NCI-H187 treated with DMSO at 0.1 percent for 48 hours (cell line): ENCODE data around the gene ANO7.

Source experiments
- DNase-seq: peaks from one replicate; lab custom pipeline; 2025; lab: John Stamatoyannopoulos, UW

ANO7 gene

DNA sequence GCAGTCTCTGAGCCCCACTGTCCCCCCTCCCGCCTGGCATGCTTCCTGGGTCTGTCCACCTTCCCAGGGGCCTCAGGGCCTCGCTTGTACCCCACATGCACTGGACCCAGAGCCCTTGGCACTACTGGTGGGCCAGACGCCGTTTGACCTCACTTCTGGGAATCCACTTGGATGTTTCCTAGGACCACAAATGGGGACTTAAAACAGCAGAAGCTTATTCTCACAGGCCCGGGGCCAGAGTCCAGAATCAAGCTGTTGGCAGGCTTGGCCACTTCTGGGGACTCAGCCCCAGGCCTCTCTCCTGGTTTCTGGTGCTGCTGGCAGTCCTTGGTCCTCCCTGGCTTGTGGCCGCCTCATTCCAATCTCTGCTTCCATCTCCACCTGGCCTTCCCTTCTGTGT lies 19.6 kb downstream of the ANO7 start:
- no peak for DNase-seq

DNA sequence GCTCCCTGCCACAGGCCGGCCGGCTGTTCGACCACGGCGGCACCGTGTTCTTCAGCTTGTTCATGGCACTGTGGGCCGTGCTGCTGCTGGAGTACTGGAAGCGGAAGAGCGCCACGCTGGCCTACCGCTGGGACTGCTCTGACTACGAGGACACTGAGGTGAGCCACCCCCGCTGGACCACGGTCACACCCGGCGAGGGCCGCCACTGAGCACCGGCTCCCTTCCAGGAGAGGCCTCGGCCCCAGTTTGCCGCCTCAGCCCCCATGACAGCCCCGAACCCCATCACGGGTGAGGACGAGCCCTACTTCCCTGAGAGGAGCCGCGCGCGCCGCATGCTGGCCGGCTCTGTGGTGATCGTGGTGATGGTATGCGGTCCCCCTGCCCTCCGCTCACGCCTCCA lies 20.8 kb downstream of the ANO7 start:
- DNase-seq, result no peak

DNA sequence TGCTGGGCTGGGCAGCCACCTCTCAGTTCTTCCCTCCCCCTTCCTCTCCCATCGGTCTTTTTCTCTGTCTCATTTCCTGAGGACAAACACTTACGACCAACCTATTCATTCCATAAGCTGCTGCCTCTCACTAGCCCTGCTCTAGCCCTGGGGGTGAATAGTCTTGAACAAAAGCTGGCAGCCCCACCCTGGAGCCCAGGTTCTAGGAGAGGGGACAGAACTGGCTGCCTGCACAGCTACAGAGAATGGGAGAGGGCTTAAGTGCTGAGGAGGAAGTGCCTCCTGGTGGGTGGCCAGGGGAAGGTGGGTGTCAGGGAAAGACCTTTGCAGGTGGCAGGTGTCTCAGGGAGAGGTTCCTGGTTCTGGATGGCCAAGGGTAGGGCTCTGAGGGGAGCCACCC lies 22.8 kb downstream of the ANO7 start:
- no peak for DNase-seq

DNA sequence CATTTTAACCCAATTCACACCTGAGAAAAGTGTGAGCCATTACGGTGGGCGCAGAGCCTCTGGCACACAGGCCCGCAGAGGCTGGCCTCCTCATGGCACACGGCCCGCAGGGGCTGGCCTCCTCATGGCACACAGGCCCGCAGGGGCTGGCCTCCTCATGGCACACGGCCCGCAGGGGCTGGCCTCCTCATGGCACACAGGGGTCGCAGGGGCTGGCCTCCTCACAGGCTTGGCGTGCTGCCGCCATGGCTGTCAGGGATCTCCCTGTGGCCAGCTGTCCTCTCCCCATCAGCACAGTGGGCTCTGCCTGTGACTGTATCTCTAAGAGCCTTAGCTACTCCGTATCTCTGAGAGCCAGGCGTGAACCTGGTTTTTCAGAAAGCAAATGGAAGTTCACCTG lies 24.6 kb downstream of the ANO7 start:
- DNase-seq, result no peak

DNA sequence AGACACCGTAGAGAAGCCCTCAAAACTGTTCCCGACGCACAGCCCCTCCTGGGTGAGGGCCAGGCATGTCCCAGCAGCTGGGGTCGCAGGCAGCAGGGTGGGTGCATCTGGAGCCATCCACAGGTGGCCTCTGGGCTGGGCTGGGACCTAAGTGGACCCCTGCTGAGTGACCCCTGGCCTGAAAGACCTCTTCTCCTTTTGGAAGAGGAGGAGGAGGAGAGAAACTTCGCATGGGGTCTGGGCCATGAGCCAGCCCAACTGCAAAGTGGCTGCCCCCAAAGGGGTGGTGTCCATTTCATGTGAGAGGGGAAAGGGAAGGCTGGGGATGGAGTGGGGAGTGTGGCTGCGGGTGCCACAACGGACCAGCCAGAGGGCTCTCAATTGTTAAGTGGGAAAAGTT lies 25.1 kb downstream of the ANO7 start:
- no peak for DNase-seq

DNA sequence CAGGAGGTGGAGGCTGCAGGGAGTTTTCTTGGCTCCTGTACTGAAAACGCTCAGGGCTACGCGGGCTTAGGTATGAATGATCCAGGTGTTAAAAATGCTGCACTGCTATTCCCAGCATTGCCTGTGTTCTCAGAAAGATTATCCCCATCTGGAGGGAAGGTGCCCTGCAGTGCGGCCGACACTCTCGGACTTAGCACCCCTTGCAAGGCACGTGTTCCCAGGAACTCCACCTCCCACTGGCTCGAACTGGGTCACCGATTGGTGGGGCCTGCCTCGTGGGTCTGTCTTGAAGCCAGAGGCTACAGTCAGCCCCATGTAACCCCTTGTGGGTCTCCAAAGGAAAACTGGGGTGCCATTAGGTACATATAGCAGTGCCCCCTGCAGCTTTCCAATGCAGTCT lies 25.7 kb downstream of the ANO7 start:
- no peak for DNase-seq

DNA sequence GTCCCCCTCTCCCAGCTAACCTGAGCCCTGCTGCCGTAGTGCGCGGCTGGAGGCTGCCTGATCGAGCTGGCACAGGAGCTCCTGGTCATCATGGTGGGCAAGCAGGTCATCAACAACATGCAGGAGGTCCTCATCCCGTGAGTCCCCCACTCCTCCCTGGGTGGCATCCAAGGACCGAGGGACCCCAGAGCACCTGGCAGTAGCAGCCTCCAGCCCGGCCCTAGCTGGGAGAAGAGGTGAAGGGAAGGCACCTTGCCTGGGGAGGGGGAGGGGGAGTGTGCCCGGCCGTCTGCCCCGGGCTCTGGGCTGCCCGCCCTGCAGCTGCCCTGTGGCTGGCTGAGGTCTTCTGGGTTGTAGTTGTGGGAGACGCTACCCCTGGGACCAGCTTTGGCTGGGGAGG lies 26.3 kb downstream of the ANO7 start:
- no peak for DNase-seq

DNA sequence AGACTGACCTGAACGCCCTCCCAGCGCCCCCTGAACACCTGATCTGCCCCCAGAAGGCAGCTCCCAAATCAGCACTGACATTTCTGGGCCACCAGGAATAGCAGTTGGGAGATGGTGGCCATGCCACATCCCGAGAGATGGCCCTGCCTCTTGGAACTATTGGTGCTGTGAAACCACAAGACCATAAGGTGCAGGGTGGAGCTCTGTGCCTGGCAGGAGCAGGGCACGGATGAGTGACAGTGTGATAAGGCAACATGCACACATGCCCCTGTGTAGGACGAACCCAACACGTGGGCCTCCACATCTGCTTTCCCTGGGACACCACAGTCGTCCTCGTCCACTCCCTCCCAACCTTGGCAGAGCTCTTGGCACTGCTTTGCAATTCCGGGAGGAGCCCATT lies 26.9 kb downstream of the ANO7 start:
- no peak for DNase-seq

DNA sequence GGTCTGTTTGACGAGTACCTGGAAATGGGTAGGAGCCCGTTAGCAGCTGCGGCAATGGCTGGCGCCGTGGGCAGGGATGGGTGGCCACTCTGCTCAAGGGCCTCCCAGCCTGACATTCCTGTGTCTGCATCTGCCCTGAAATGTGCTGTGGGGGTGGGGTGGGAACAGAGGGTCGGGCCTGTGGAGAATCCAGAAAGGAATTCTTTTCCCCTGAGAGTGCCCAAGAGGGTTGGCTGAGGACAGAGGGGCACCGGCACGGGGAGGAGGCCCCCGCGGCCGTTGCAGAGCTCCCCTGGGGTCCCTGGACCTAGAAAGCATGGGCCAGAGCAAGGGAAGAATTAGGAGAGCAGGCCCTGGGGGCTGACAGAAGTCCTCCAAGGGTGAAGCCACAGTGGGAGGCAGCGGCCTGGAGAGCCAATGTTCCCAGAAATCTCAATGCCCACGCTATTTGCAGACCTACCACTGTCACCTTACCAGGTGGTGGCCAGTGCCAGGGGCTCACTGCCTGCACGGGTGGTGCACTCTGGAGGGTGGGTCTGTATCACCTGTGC lies 27.8 kb downstream of the ANO7 start:
- DNase-seq, result no peak

DNA sequence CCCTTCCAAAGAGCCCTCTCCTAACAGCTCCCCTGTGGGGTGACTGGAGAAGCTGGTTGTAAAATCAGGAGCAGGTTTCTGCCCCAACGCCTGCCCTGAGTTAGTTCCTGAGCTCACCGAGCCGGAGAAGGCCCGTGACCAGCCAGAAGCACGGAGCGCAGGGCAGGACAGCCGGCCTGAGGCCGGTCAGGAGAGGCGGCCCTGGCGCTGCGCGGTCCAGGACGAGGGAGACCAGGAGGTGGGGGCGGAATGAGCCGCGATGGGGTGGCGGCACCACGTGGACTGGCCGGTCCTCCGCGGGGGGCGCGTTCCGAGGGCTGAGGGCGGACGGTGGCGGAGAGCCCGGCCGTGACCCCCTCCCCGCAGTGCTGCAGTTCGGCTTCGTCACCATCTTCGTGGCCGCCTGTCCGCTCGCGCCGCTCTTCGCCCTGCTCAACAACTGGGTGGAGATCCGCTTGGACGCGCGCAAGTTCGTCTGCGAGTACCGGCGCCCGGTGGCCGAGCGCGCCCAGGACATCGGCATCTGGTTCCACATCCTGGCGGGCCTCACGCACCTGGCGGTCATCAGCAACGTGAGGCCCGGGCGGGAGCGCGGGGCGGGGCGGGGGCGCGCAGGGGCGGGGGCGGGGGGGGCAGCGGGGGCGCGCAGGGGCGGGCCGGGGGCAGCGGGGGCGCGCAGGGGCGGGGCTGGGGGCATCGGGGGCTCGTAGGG lies 29.0 kb downstream of the ANO7 start:
- DNase-seq, result no peak

DNA sequence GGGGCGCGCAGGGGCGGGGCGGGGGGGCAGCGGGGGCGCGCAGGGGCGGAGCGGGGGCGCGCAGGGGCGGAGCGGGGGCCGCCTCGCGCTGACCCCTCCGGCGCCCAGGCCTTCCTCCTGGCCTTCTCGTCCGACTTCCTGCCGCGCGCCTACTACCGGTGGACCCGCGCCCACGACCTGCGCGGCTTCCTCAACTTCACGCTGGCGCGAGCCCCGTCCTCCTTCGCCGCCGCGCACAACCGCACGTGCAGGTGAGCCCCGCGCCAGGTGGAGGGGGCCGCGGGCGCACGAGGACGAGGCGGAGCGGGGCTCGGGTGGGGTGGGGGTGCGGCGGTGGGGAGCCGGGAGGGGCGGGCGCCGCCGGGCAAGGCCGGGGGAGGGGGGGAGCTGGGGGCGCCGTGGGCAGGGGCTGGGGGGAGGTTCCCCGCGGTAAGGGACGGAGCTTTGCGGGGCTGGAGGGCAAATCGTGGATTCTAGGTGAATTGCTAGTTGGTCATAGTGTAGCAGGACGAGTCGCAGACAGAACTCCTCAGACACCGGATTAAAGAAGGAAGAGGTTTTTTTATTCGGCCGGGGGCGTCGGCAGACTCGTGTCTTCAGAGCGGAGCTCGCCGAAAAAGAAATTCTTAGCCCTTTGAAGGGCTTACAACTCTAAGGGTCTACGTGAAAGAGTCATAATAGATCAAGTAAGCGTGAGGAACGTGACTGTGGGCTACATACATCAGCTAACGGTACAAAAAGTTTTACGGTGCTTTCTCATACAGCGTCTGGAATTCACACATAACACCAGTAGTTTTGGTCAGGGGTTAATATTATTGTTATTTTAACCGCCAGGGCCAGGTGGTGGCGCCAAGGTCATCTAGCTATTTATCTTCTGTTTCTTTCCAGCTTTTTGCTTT lies 29.9 kb downstream of the ANO7 start:
- no peak for DNase-seq

DNA sequence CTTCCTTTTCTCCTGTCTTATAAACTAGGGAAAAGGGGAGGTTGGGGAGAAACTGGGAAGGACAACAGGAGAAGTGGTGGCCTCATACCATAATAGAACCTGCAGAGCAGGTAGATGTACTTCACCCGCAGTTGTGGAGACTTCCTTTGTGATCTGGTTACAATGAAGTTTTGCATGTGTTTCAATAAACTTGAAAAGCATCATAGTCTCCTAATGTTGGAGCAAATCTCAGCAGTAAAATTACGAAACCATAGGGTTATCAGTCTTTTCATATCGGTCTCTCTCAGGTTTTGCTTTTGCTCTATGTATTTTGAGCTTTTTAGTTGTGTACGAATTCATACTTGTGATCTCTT lies 30.5 kb downstream of the ANO7 start:
- DNase-seq, result no peak

DNA sequence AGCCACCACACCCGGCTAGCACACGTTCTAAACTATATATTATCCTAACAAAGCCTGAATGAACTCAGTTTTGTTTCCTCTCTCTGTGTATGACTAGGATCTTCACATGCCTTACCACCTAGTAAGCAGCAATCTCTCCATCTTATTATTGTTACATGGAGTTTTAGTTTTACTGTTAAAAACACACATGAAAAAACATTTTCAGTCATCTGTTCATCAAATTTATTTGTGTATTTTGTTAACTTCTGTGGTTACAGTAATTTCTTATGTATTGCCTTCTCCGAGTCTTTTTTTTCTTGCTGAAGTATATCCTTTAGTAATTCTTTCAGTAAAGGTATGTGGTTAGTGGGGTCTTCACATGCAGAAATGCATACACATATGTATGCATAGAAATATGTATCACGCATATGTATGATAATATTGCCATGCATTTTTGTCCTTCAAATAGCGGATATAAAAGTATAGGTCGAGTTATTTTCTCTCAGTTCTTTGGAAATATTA lies 31.4 kb downstream of the ANO7 start:
- DNase-seq, result no peak

DNA sequence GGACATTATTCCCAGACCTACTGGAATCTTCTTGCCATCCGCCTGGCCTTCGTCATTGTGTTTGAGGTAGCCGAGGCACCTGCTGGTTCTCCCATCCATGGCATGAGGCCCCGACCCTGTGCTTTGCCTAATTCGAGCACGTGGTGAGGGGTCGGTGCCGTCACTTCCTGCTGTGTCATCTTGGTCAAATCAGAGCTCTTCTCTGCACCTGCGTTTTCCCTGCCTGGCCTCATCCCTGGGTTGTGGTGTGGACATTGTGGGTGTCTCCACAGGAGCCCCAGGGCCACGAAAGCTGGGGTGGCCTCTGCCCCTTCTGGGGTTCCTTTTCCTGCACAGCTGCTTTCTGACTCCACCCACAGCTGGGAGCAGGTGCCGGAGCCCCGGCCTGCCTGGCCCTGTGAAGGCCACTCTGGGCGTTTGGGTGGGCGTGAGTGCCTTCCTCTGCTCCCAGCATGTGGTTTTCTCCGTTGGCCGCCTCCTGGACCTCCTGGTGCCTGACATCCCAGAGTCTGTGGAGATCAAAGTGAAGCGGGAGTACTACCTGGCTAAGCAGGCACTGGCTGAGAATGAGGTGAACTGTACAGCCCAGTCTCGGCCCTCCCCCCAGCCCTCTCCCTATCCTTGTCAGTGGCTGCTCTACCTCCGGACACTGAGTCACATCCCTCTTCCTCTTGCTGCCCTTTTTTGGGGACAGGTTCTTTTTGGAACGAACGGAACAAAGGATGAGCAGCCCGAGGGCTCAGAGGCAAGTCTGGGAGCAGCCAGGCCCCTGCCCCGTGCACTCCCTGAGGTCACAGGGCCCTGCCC lies 34.9 kb downstream of the ANO7 start:
- no peak for DNase-seq

DNA sequence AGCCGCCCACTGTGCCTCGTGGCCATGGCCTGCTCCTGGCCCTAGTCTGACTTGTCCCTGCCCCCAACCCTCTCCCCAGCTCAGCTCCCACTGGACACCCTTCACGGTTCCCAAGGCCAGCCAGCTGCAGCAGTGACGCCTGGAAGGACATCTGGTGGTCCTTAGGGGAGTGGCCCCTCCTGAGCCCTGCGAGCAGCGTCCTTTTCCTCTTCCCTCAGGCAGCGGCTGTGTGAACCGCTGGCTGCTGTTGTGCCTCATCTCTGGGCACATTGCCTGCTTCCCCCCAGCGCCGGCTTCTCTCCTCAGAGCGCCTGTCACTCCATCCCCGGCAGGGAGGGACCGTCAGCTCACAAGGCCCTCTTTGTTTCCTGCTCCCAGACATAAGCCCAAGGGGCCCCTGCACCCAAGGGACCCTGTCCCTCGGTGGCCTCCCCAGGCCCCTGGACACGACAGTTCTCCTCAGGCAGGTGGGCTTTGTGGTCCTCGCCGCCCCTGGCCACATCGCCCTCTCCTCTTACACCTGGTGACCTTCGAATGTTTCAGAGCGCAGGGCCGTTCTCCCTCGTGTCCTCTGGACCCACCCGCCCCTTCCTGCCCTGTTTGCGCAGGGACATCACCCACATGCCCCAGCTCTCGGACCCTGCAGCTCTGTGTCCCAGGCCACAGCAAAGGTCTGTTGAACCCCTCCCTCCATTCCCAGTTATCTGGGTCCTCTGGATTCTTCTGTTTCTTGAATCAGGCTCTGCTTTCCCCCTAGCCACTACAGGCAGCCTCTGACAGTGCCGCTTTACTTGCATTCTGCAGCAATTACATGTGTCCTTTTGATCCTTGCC lies 35.8 kb downstream of the ANO7 start:
- DNase-seq, result no peak

DNA sequence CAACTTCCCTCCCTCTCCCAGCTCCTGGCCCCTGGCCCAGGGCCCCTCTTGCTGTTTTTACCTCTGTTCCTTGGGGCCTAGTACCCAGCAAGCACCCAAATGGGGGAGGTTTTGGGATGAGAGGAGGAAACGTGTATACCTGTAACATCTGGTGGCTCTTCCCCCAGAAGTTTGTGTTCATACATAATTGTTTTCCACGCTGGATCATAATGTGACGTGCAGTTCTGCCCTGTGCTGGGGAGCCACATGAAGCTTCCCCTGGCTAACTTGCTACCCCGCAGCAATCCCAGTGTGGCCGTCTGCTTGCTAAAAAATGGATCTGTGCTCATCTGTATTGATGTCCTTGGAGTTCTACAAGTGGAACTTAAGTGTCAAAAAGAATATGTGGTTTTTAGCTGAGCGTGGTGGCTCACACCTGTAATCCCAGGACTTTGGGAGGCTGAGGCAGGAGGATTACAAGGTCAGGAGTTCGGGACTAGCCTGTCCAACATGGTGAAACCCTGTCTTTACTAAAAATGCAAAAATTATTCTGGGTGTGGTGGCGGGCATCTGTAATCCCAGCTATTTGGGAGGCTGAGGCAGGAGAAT lies 36.5 kb downstream of the ANO7 start:
- DNase-seq, result no peak

DNA sequence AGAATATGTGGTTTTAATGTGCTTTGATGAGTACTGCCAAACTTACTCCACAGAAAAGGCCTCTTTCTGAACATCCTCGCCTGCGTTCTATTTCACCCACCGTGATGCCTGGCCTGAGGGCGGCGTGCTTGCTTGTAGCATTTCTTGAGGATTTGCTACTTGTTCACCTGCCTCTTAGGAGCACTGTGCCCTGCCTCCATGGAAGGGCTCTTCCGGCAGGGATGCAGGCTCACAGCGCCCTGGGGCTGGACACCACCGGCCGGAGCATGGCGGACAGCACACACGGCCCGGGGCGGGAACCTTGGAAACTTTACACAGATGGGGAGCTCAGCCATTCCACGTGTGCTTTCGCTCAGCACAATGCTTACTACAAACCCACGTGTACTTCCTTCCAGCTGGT lies 37.1 kb downstream of the ANO7 start:
- no peak for DNase-seq

DNA sequence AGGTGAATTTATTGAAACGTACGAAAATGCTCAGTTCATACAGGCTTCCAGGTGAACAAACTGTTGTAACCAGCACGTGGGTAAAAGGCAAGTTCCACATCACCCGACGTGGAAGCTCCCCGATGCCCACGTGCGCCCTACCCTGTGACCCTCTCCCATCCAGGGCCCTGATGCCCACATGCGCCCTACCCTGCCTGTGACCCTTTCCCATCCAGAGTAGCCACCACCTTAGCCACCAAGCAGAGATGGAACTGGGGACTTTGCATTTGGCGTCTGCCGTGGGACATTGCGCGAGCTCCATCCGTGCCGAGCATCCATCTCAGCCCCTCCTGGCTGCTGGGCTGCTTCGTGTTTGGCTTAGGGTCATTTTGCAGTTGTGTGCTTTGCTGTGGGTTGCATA lies 37.5 kb downstream of the ANO7 start:
- DNase-seq, result no peak

DNA sequence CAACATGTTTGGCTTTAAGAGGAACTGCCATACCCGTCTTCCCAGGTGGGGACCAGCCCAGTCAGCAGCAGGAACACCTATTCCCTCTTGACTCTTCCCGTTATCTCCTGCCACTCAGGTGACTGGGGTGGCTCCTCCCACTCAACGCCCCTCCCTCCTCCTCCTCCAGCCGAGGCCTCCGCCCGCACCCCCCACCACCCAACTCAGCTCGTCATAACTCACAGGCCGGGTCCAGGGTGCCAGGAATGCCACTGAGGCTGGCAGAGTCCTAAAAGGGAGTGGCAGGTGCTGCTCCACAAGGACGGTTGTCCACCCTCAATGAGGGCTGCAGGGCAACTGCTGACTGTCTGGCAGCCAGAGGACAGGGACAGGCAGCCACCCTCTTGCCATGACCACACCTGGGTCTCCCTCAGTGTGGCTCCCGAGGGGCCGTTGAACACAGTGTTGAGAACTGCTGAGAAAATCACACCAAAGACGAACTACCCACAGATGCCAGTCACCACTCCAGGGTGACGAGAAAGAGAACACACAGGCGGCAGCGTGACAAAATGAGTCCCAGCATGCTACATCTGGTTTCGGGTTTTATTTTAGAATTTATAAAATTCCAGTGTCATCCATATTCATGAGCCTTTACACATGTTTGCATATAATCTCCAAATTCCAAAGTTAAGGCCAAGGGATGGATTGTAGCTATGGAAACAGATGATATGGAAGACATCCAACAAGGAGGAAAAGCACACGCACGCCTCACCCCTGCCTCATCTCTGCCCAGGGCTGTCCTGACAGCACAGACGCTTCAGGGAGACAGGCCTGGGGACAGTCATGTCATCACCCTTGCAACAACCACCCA lies 38.5 kb downstream of the ANO7 start:
- no peak for DNase-seq

DNA sequence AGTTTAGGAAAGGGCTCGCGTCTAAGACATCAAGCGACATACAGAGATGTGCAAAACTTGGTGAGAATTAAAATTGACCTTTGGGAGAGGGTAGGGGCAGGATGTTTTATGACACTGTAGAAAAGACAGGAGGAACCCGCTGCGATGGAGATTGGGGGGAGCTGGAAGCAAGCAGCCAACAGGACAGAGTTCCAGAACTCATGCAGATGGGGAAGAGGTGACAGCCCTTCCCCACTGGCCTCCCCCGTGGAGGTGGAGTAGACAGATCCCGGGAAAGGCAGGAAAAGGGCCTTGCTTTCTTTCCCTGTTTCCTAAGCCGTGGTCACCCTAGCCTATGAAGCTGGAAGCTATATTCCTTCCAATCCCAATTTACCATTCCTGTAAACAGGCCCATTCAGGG lies 39.1 kb downstream of the ANO7 start:
- no peak for DNase-seq
